H9 (cell line): ENCODE measurements around the gene DLGAP4. TPM values are rescaled to one million over a fixed set of nuclear protein-coding genes. Genes with fewer than 3 reads are reported as not detected.
"Not testable (repeated sequence)": the region's sequence is repeated elsewhere in the genome, so short reads cannot be mapped to it uniquely, and the experiment has no call there.

ENCODE experiments used
- DNase-seq: peaks from one replicate; pipeline ENCODE4 v3.0.0-alpha.2; 2017
- H2AFZ ChIP-seq: one replicate; pipeline ENCODE4 v1.6.1; 2013; ENCODE audit warnings: mild to moderate bottlenecking, low read length, control low read depth, moderate library complexity
- H2AK5ac ChIP-seq: 2 replicates; pipeline ENCODE4 v1.6.1; 2013; ENCODE audit warnings: low read length, control low read depth, mixed read lengths; ENCODE audit not compliant: insufficient read length
- H2BK120ac ChIP-seq: one replicate; pipeline ENCODE4 v1.6.1; 2013; ENCODE audit warnings: low read depth, mild to moderate bottlenecking, low read length, control low read depth, inconsistent platforms; ENCODE audit not compliant: poor library complexity, severe bottlenecking
- H2BK12ac ChIP-seq: 2 replicates; pipeline ENCODE4 v1.6.1; 2013; ENCODE audit warnings: low read length, control low read depth, mixed read lengths, low read depth; ENCODE audit not compliant: insufficient read length
- H2BK15ac ChIP-seq: 2 replicates; pipeline ENCODE4 v1.6.1; 2013; ENCODE audit warnings: low read depth, low read length, control low read depth
- H2BK20ac ChIP-seq: one replicate; pipeline ENCODE4 v1.6.1; 2013; ENCODE audit warnings: low read depth, mild to moderate bottlenecking, low read length, control low read depth, inconsistent platforms; ENCODE audit not compliant: poor library complexity, severe bottlenecking
- H2BK5ac ChIP-seq: 2 replicates; pipeline ENCODE4 v1.6.1; 2013; ENCODE audit warnings: low read length, control low read depth, mixed read lengths; ENCODE audit not compliant: insufficient read length
- H3K14ac ChIP-seq: 2 replicates; pipeline ENCODE4 v1.6.1; 2013; ENCODE audit warnings: low read length, control low read depth; ENCODE audit not compliant: insufficient read depth
- H3K18ac ChIP-seq: 2 replicates; pipeline ENCODE4 v1.6.1; 2013; ENCODE audit warnings: low read depth, mild to moderate bottlenecking, mixed read lengths, low read length, control low read depth; ENCODE audit not compliant: insufficient read length
- H3K23ac ChIP-seq: 2 replicates; pipeline ENCODE4 v1.6.1; 2013; ENCODE audit warnings: low read length, control low read depth, mixed read lengths, low read depth; ENCODE audit not compliant: insufficient read length
- H3K23me2 ChIP-seq: 2 replicates; pipeline ENCODE4 v1.6.1; 2013; ENCODE audit warnings: low read depth, mild to moderate bottlenecking, mixed read lengths, low read length, control low read depth; ENCODE audit not compliant: insufficient read length, poor library complexity, severe bottlenecking
- H3K27ac ChIP-seq: 2 replicates; pipeline ENCODE4 v1.5.1; 2013; ENCODE audit warnings: low read length, control low read depth, mixed read lengths, low read depth; ENCODE audit not compliant: insufficient read length
- H3K27me3 ChIP-seq: 2 replicates; pipeline ENCODE4 v1.6.1; 2013; ENCODE audit warnings: low read length, control low read depth, inconsistent platforms; ENCODE audit not compliant: insufficient read depth
- H3K4ac ChIP-seq: 2 replicates; pipeline ENCODE4 v1.6.1; 2013; ENCODE audit warnings: low read depth, mild to moderate bottlenecking, control low read depth, inconsistent platforms, low read length, moderate library complexity
- H3K4me1 ChIP-seq: 2 replicates; pipeline ENCODE4 v1.6.1; 2013; ENCODE audit warnings: low read length, control low read depth, inconsistent platforms; ENCODE audit not compliant: insufficient read depth
- H3K4me2 ChIP-seq: 2 replicates; pipeline ENCODE4 v1.6.1; 2013; ENCODE audit warnings: low read length, control low read depth, mixed read lengths; ENCODE audit not compliant: insufficient read length, insufficient read depth
- H3K56ac ChIP-seq: 2 replicates; pipeline ENCODE4 v1.6.1; 2013; ENCODE audit warnings: low read depth, mild to moderate bottlenecking, mixed read lengths, low read length, control low read depth; ENCODE audit not compliant: insufficient read length
- H3K79me1 ChIP-seq: 2 replicates; pipeline ENCODE4 v1.6.1; 2013; ENCODE audit warnings: low read depth, mild to moderate bottlenecking, moderate library complexity, low read length, control low read depth, inconsistent platforms; ENCODE audit not compliant: insufficient read depth, poor library complexity, severe bottlenecking
- H3K79me2 ChIP-seq: 2 replicates; pipeline ENCODE4 v1.6.1; 2013; ENCODE audit warnings: low read length, control low read depth, inconsistent platforms; ENCODE audit not compliant: insufficient read depth
- H3K9ac ChIP-seq: 2 replicates; pipeline ENCODE4 v1.6.1; 2013; ENCODE audit warnings: low read length, control low read depth, mixed read lengths; ENCODE audit not compliant: insufficient read length; ENCODE audit errors: extremely low read depth
- H3K9me3 ChIP-seq: one replicate; pipeline ENCODE4 v1.6.1; 2013; ENCODE audit warnings: low read depth, low read length, inconsistent platforms; ENCODE audit not compliant: control insufficient read depth
- H3T11ph ChIP-seq: one replicate; pipeline ENCODE4 v1.6.1; 2013; ENCODE audit warnings: mild to moderate bottlenecking, low read length, control low read depth, inconsistent platforms
- H4K20me1 ChIP-seq: one replicate; pipeline ENCODE4 v1.6.1; 2013; ENCODE audit not compliant: control insufficient read depth, insufficient read length, insufficient read depth
- H4K5ac ChIP-seq: 2 replicates; pipeline ENCODE4 v1.6.1; 2013; ENCODE audit warnings: low read depth, mild to moderate bottlenecking, mixed read lengths, low read length, control low read depth; ENCODE audit not compliant: insufficient read length
- H4K8ac ChIP-seq: replicated peaks from 2 replicates; pipeline ENCODE4 v1.6.1; 2013; ENCODE audit warnings: low read length, control low read depth, mixed read lengths, low read depth; ENCODE audit not compliant: insufficient read length
- H4K91ac ChIP-seq: 2 replicates; pipeline ENCODE4 v1.6.1; 2013; ENCODE audit warnings: low read depth, mild to moderate bottlenecking, moderate library complexity, mixed read lengths, low read length, control low read depth; ENCODE audit not compliant: insufficient read length
- H3K27ac Mint-ChIP-seq, 3 experiments: 2 replicates in 2 of 3; 3 replicates in 1 of 3; pipeline ENCODE4 v1.8.0; 2020 to 2021; ENCODE audit warnings: mixed read lengths in 3 of 3, mild to moderate bottlenecking in 1 of 3, moderate library complexity in 1 of 3
- H3K27me3 Mint-ChIP-seq: 2 replicates; pipeline ENCODE4 v1.8.0; 2021; ENCODE audit warnings: low read depth, mild to moderate bottlenecking, moderate library complexity, mixed read lengths
- H3K36me3 Mint-ChIP-seq, 3 experiments: 2 replicates in 2 of 3; 3 replicates in 1 of 3; pipeline ENCODE4 v1.8.0; 2020 to 2021; ENCODE audit warnings: low read depth in 3 of 3, mixed read lengths in 3 of 3; ENCODE audit not compliant: insufficient read depth in 1 of 3
- H3K4me1 Mint-ChIP-seq, 2 experiments: 2 replicates each; pipeline ENCODE4 v1.8.0; 2020; ENCODE audit warnings: mixed read lengths in 2 of 2
- H3K4me3 Mint-ChIP-seq, 2 experiments: 2 replicates in 1 of 2; 3 replicates in 1 of 2; pipeline ENCODE4 v1.8.0; 2020 to 2021; ENCODE audit warnings: mild to moderate bottlenecking in 2 of 2, mixed read lengths in 2 of 2, moderate library complexity in 1 of 2
- H3K9me3 Mint-ChIP-seq, 2 experiments: 2 replicates in 1 of 2; 3 replicates in 1 of 2; pipeline ENCODE4 v1.8.0; 2020; ENCODE audit warnings: mild to moderate bottlenecking in 2 of 2, mixed read lengths in 2 of 2, moderate library complexity in 1 of 2
- WGBS: extraction: QIAGEN DNeasy Blood & Tissue Kit; methylation state at CpG from one replicate; pipeline ENCODE4 v1.1.7; 2013; ENCODE audit warnings: missing lambda C conversion rate, low lambda C conversion rate, mixed read lengths; ENCODE audit not compliant: insufficient read length; ENCODE audit errors: extremely low coverage; 5-methylcytosine and 5-hydroxymethylcytosine counted together
- total RNA-seq: library from RNA; stranded (reverse); gene quantifications from 2 replicates; pipeline ENCODE4 v1.2.1, GENCODE V29; 2021
- TF ChIP-seq, protein P1 (sequence below): fragments of 200-600 bp; sonication (generic); conservative IDR thresholded peaks from 3 replicates; pipeline ENCODE4 v1.8.0; 2021; ENCODE audit warnings: antibody characterized with exemption, mild to moderate bottlenecking

The DLGAP4 gene
- total RNA-seq, 1 experiment from 2014 or later = 48.0 TPM

DNA sequence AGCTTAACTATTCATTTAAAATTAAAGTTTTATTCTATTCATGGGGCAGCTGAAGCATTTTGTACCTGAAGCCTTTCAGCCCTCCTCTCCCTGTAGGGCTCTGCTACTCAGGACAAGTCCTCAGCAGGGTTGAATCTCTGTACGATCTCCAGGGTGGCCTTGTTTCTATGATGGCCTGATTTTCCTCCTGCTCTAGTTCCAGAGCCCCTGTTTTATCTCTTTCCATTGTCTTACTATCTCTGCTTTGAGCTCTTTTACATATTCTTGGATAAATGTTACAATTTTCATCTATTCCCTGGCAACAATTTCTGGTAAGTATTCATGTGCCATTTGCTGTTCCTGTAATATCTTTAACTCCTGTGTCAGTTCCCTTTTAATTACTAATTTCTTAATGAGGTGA lies 215.4 kb downstream of the DLGAP4 start:
- Histone ChIP-seq H2BK15ac (no peak overlapping the region), H2AFZ (no peak overlapping the region), H2BK12ac (no peak overlapping the region), H2BK120ac (no peak overlapping the region), H2BK5ac (no peak overlapping the region), H3K79me1 (no peaks in the 10 kb centered on the region), H3K79me2 (no peaks in the 10 kb centered on the region), H4K5ac (no peak overlapping the region), H3T11ph (no peak overlapping the region), H3K4ac (no peak overlapping the region), H3K9ac (no peak overlapping the region), H3K23me2 (no peaks in the 10 kb centered on the region), H3K14ac (no peak overlapping the region), H3K23ac (no peak overlapping the region), H3K56ac (no peak overlapping the region), H3K4me2 (no peak overlapping the region), H4K20me1 (no peaks in the 10 kb centered on the region), H4K91ac (no peak overlapping the region), H2AK5ac (no peak overlapping the region), H3K27me3 (no peaks in the 10 kb centered on the region), H3K4me1 (no peaks in the 10 kb centered on the region), H3K9me3 (no peaks in the 10 kb centered on the region), H4K8ac (no peak overlapping the region), H3K18ac (no peak overlapping the region), H2BK20ac (no peak overlapping the region), H3K27ac (no peak overlapping the region)
- peaks cover 0 to 3% of the 10 kb centered on the region in 2 experiments; a peak in 2 of 4 replicates for H3K4me1 Mint-ChIP-seq
- TF ChIP-seq, protein P1, sequence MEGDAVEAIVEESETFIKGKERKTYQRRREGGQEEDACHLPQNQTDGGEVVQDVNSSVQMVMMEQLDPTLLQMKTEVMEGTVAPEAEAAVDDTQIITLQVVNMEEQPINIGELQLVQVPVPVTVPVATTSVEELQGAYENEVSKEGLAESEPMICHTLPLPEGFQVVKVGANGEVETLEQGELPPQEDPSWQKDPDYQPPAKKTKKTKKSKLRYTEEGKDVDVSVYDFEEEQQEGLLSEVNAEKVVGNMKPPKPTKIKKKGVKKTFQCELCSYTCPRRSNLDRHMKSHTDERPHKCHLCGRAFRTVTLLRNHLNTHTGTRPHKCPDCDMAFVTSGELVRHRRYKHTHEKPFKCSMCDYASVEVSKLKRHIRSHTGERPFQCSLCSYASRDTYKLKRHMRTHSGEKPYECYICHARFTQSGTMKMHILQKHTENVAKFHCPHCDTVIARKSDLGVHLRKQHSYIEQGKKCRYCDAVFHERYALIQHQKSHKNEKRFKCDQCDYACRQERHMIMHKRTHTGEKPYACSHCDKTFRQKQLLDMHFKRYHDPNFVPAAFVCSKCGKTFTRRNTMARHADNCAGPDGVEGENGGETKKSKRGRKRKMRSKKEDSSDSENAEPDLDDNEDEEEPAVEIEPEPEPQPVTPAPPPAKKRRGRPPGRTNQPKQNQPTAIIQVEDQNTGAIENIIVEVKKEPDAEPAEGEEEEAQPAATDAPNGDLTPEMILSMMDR = no peak
- no peak for DNase-seq
- peaks cover 7 to 45% (median 38%) of the 10 kb centered on the region in 3 experiments for H3K36me3 Mint-ChIP-seq
- no peaks in the 10 kb centered on the region for H3K9me3 Mint-ChIP-seq
- no peaks in the 10 kb centered on the region; the same call in 1 of the 2 replicates for H3K27me3 Mint-ChIP-seq
- no CpG with 5 or more reads among the region's 1 CpG for WGBS
- H3K27ac Mint-ChIP-seq = peak overlapping the region in 1 of 3 experiments; percentile 2; a peak in 3 of 7 replicates
- H3K4me3 Mint-ChIP-seq = no peak overlapping the region

DNA sequence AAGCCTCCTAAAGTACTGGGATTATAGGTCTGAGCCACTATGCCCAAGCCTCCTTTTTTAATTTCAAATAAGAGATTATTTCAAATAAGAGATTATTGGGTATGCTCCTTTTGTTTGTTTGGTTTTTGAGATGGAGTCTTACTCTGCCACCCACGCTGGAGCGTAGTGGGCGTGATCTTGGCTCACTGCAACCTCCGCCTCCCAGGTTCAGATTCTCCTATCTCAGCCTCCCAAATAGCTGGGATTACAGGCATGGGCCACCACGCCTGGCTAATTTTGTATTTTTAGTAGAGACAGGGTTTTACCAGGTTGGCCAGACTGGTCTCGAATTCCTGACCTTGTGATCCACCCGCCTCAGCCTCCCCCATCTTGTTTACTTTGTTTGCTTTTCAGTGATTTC lies 216.3 kb downstream of the DLGAP4 start:
- not testable (repeated sequence) for H2BK12ac ChIP-seq, H3K9me3 ChIP-seq, H3K4ac ChIP-seq, H3K9me3 Mint-ChIP-seq, DNase-seq, H3K4me3 Mint-ChIP-seq, H4K5ac ChIP-seq, H2AK5ac ChIP-seq, H3K9ac ChIP-seq, H3K4me1 ChIP-seq, H3K23me2 ChIP-seq, H3K27ac ChIP-seq, H4K20me1 ChIP-seq, H2BK5ac ChIP-seq, H2AFZ ChIP-seq, H3K79me2 ChIP-seq, H3K18ac ChIP-seq, H3K27me3 ChIP-seq, H3K14ac ChIP-seq, H3K56ac ChIP-seq, H3K4me2 ChIP-seq, H3T11ph ChIP-seq, H2BK120ac ChIP-seq, H4K91ac ChIP-seq, H4K8ac ChIP-seq, H2BK20ac ChIP-seq, H3K27me3 Mint-ChIP-seq, H2BK15ac ChIP-seq, H3K23ac ChIP-seq, H3K79me1 ChIP-seq, H3K4me1 Mint-ChIP-seq
- peaks cover 12 to 54% (median 46%) of the 10 kb centered on the region in 3 experiments for H3K36me3 Mint-ChIP-seq
- H3K27ac Mint-ChIP-seq = peak overlapping the region in 1 of 3 experiments; percentile 44; a peak in 2 of 7 replicates
- no CpG with 5 or more reads among the region's 7 CpGs for WGBS
